IMR-90 (cell line): ENCODE data around the gene C11orf71. TPM values are rescaled to one million over a fixed set of nuclear protein-coding genes. Genes with fewer than 3 reads are reported as not detected.
A peak's percentile ranks its signal among the peaks of the same experiment; 100 is the strongest.

Experiments
- ATAC-seq: fragments of 200-7000 bp; cut with Tn5 transposase; 2 replicates; pipeline ENCODE4 v1.9.1; 2020; ENCODE audit warnings: low read depth, mild to moderate bottlenecking, moderate library complexity
- BruUV-seq: library from RNA; stranded (reverse); fragments of 400-500 nt; replicated peaks from 2 replicates; lab custom pipeline; 2021; lab: Mats Ljungman, UMichigan
- CTCF ChIA-PET: fragments of 300-600 bp; formaldehyde crosslinking; extraction: SDS; loops from one replicate; lab custom pipeline; 2021; ENCODE audit warnings: antibody characterized with exemption; lab: Yijun Ruan, JAX
- POLR2A ChIA-PET: fragments of 300-600 bp; sonication (Branson Sonifier 250); formaldehyde crosslinking; loops from one replicate; lab custom pipeline; 2022; ENCODE audit warnings: antibody characterized with exemption; ENCODE audit not compliant: unreplicated experiment; lab: Charles Lee
- DNase-seq: peaks from one replicate; pipeline ENCODE4 v3.0.0; 2013
- H2AFZ ChIP-seq: replicated peaks from 2 replicates; pipeline ENCODE3; 2013; ENCODE audit warnings: low read length, mild to moderate bottlenecking; ENCODE audit not compliant: poor library complexity
- H2AK5ac ChIP-seq: 2 replicates; pipeline ENCODE4 v1.6.1; 2013; ENCODE audit warnings: low read depth, low read length, inconsistent platforms
- H2AK9ac ChIP-seq: replicated peaks from 2 replicates; pipeline ENCODE3; 2013; ENCODE audit warnings: mild to moderate bottlenecking, low read depth, low read length, moderate library complexity; ENCODE audit not compliant: poor library complexity
- H2BK120ac ChIP-seq: 2 replicates; pipeline ENCODE4 v1.6.1; 2013; ENCODE audit warnings: low read depth, low read length, inconsistent platforms
- H2BK15ac ChIP-seq: 3 replicates; pipeline ENCODE4 v1.6.1; 2013; ENCODE audit warnings: low read depth, low read length, inconsistent platforms
- H2BK20ac ChIP-seq: 2 replicates; pipeline ENCODE4 v1.6.1; 2013; ENCODE audit warnings: low read depth, mild to moderate bottlenecking, inconsistent platforms, low read length, moderate library complexity
- H2BK5ac ChIP-seq: 2 replicates; pipeline ENCODE4 v1.6.1; 2013; ENCODE audit warnings: mild to moderate bottlenecking, low read depth, low read length, inconsistent platforms; ENCODE audit not compliant: poor library complexity, severe bottlenecking
- H3K14ac ChIP-seq: replicated peaks from 2 replicates; pipeline ENCODE4 v1.6.1; 2013; ENCODE audit warnings: low read depth, low read length, inconsistent platforms
- H3K18ac ChIP-seq: 2 replicates; pipeline ENCODE4 v1.6.1; 2013; ENCODE audit warnings: low read depth, low read length, control low read depth
- H3K23ac ChIP-seq: 2 replicates; pipeline ENCODE4 v1.6.1; 2013; ENCODE audit warnings: low read depth, low read length, inconsistent platforms
- H3K27ac ChIP-seq: 2 replicates; pipeline ENCODE4 v1.5.1; 2013; ENCODE audit warnings: mild to moderate bottlenecking, control low read depth, low read length; ENCODE audit not compliant: insufficient read depth
- H3K27me3 ChIP-seq: 2 replicates; pipeline ENCODE4 v1.6.1; 2013; ENCODE audit warnings: low read length; ENCODE audit not compliant: control insufficient read depth, insufficient read depth
- H3K36me3 ChIP-seq: 2 replicates; pipeline ENCODE4 v1.6.1; 2013; ENCODE audit warnings: low read length, mixed read lengths; ENCODE audit not compliant: control insufficient read depth, insufficient read depth
- H3K4ac ChIP-seq: 2 replicates; pipeline ENCODE4 v1.6.1; 2013; ENCODE audit warnings: low read depth, low read length, inconsistent platforms
- H3K4me1 ChIP-seq: 2 replicates; pipeline ENCODE4 v1.6.1; 2013; ENCODE audit warnings: low read length, mixed read lengths; ENCODE audit not compliant: control insufficient read depth, insufficient read depth
- H3K4me2 ChIP-seq: 2 replicates; pipeline ENCODE4 v1.6.1; 2013; ENCODE audit warnings: low read depth, mild to moderate bottlenecking, control low read depth, low read length, moderate library complexity
- H3K4me3 ChIP-seq: 2 replicates; pipeline ENCODE4 v1.5.1; 2013; ENCODE audit warnings: low read depth, mild to moderate bottlenecking, control low read depth, low read length, moderate library complexity; ENCODE audit not compliant: insufficient read depth
- H3K56ac ChIP-seq: 2 replicates; pipeline ENCODE4 v1.6.1; 2013; ENCODE audit warnings: low read length, inconsistent platforms; ENCODE audit not compliant: insufficient read depth; ENCODE audit errors: extremely low read depth
- H3K79me1 ChIP-seq, 2 experiments: 2 replicates each; pipeline ENCODE4 v1.6.1; 2013; ENCODE audit warnings: low read length in 2 of 2, inconsistent platforms in 1 of 2, low read depth in 1 of 2
- H3K9ac ChIP-seq: 2 replicates; pipeline ENCODE4 v1.6.1; 2013; ENCODE audit warnings: low read depth, low read length, control low read depth
- H3K9me1 ChIP-seq: 2 replicates; pipeline ENCODE4 v1.6.1; 2013; ENCODE audit warnings: low read length, inconsistent platforms; ENCODE audit not compliant: insufficient read depth
- H3K9me3 ChIP-seq: 2 replicates; pipeline ENCODE4 v1.6.1; 2013; ENCODE audit warnings: low read length; ENCODE audit not compliant: control insufficient read depth, insufficient read depth
- H4K20me1 ChIP-seq: 2 replicates; pipeline ENCODE4 v1.6.1; 2013; ENCODE audit warnings: low read length, inconsistent platforms; ENCODE audit not compliant: insufficient read depth
- H4K5ac ChIP-seq: 2 replicates; pipeline ENCODE4 v1.6.1; 2013; ENCODE audit warnings: mild to moderate bottlenecking, low read depth, low read length, control low read depth
- H4K8ac ChIP-seq, 2 experiments: 2 replicates each; pipeline ENCODE4 v1.6.1; 2013; ENCODE audit warnings: low read depth in 2 of 2, low read length in 2 of 2, control low read depth in 1 of 2, inconsistent platforms in 1 of 2
- H4K91ac ChIP-seq: 2 replicates; pipeline ENCODE4 v1.6.1; 2013; ENCODE audit warnings: low read depth, low read length, inconsistent platforms; ENCODE audit not compliant: insufficient read depth
- ELK1 ChIP-seq: fragments of 150-350 bp; IDR thresholded peaks from 2 replicates; pipeline ENCODE4 v1.6.1; 2016; ENCODE audit warnings: low read depth, mild to moderate bottlenecking, low read length, moderate library complexity, borderline replicate concordance
- MXI1 ChIP-seq: IDR thresholded peaks from 2 replicates; pipeline ENCODE4 v1.6.1; 2012; ENCODE audit warnings: low read depth, mild to moderate bottlenecking, low read length, moderate library complexity, borderline replicate concordance
- RAD21 ChIP-seq: IDR thresholded peaks from 2 replicates; pipeline ENCODE4 v1.6.1; 2012; ENCODE audit warnings: low read length, improper control_type of control experiment
- RFX5 ChIP-seq: IDR thresholded peaks from 2 replicates; pipeline ENCODE4 v1.8.0; 2012; ENCODE audit warnings: low read depth, mild to moderate bottlenecking, low read length, moderate library complexity
- WGBS, 2 experiments: methylation state at CpG; one replicate each; pipeline versions ENCODE4 v1.1.5 to v1.1.7; 2013; ENCODE audit warnings: missing lambda C conversion rate in 2 of 2; ENCODE audit not compliant: insufficient read length in 1 of 2; ENCODE audit errors: extremely low coverage in 2 of 2; 5-methylcytosine and 5-hydroxymethylcytosine counted together
- dilution Hi-C: fragments of 300-500 bp; cut with HindIII; formaldehyde crosslinking; loops from one replicate; pipeline ENCODE4 v1.14.3; 2018; ENCODE audit warnings: low sequenced_read_pairs; ENCODE audit not compliant: unreplicated experiment
- in situ Hi-C: fragments of 300-500 bp; cut with MboI; formaldehyde crosslinking; loops from 3 replicates; pipeline ENCODE4 v1.14.3; 2019; ENCODE audit warnings: low sequenced_read_pairs, inconsistent platforms, mixed read lengths
- intact Hi-C: fragments of 100-400 bp; cut with micrococcal nuclease; formaldehyde crosslinking; loops from 2 replicates; pipeline ENCODE4 v1.10.0; 2022
- polyA plus RNA-seq, 3 experiments: library from polyadenylated mRNA; depleted of rRNA; stranded (reverse); fragments of >200 nt; gene quantifications; 2 replicates each; pipeline ENCODE4 v1.2.3, GENCODE V29; 2012; ENCODE audit warnings: low replicate concordance in 1 of 3
- total RNA-seq: library from RNA; depleted of rRNA; stranded (reverse); fragments of >200 nt; gene quantifications from 2 replicates; pipeline ENCODE4 v1.2.3, GENCODE V29; 2012

The C11orf71 gene
- total and polyA plus RNA-seq, 2 of the 4 experiments (the other 2 are of a cell fraction) = 2.3 to 3.7 TPM

- POLR2A ChIA-PET = no interaction called here
- no peak overlapping the region for H2AK9ac ChIP-seq
- H2BK15ac ChIP-seq = no peak overlapping the region
- peaks cover 20% of the 10 kb centered on the region for H3K9me1 ChIP-seq
- no peak overlapping the region for H4K91ac ChIP-seq
- H3K9ac ChIP-seq = no peak overlapping the region
- H3K79me1 ChIP-seq = peaks cover 0 to 8% of the 10 kb centered on the region in 2 experiments; a peak in 2 of 4 replicates
- H2AK5ac ChIP-seq = no peak overlapping the region
- no peak overlapping the region for H3K56ac ChIP-seq
- no TSS peak for BruUV-seq
- DNase-seq = no peak
- no peak overlapping the region for H2AFZ ChIP-seq
- H3K27me3 ChIP-seq = no peaks in the 10 kb centered on the region
- no peak overlapping the region for H4K5ac ChIP-seq
- peaks cover 28% of the 10 kb centered on the region for H3K4me1 ChIP-seq
- TF ChIP-seq RFX5 = no peak
- TF ChIP-seq ELK1 = no peak
- TF ChIP-seq MXI1 = no peak
- TF ChIP-seq RAD21 = no peak
- H3K4ac ChIP-seq = 0 out of 2 replicates have a peak overlapping the region, but pooled peaks have one; percentile 42
- in situ Hi-C loops (no loop called here), dilution Hi-C loops (no loop called here), intact Hi-C loops (no loop called here)
- CTCF ChIA-PET = interaction anchor here (0.7 kb wide), 1 partner anchor 22 kb away, joined by 3 read pairs; no protein-coding TSS in a partner anchor
- H4K20me1 ChIP-seq = no peaks in the 10 kb centered on the region
- no peak for ATAC-seq
- no peaks in the 10 kb centered on the region for H3K9me3 ChIP-seq
- no peak overlapping the region for H3K23ac ChIP-seq
- no peak overlapping the region for H3K4me3 ChIP-seq
- H3K4me2 ChIP-seq = no peak overlapping the region
- H3K18ac ChIP-seq = no peak overlapping the region
- H2BK5ac ChIP-seq = no peak overlapping the region
- H3K14ac ChIP-seq = no peak overlapping the region
- no peak overlapping the region for H3K27ac ChIP-seq
- no peak overlapping the region; the same call in 1 of the 2 replicates for H2BK120ac ChIP-seq
- H2BK20ac ChIP-seq = 0 out of 2 replicates have a peak overlapping the region, but pooled peaks have one; percentile 24
- H3K36me3 ChIP-seq = no peaks in the 10 kb centered on the region
- no peak overlapping the region for H4K8ac ChIP-seq
- WGBS, 2 experiments = no CpG with 5 or more reads among the region's 3 CpGs
These were observed 37.4 kb downstream of the C11orf71 start for GRCh38 chr11:114362958-114363357.
